ENCODE results near the gene CYP19A1.

DNA sequence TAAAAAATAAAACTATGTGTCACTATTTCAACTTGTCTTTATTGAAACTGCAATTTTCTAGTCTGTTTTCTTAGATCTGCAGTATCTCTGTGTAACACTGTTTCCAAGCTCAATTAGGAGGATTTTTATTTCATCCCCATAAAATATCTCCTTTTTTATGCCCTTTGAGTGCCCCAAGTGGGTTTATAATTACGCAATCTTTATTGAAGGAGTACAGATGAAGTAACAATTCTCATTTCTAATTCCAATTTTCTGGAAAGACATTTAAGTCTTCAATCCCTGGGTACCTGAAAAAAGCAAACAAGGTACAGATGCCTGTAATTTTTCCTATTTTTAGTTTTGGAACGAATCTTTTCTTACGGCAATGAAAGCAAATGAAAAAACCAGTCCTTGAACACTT lies 61.3 kb downstream of the CYP19A1 start:
- TF ChIP-seq POLR2A (conservative IDR thresholded peaks at IDR 0.05) (no peak), ZNF785 (CRISPR knock-in tag; IDR thresholded peaks at IDR 0.05) (no peak), ZSCAN29 (IDR thresholded peaks at IDR 0.05) (no peak), SREBF2 (CRISPR knock-in tag; IDR thresholded peaks at IDR 0.05) (no peak), ZNF274 (IDR thresholded peaks at IDR 0.05; ENCODE audit: borderline replicate concordance, low read depth, low read length) (no peak)
- TF ChIP-seq, protein P1, sequence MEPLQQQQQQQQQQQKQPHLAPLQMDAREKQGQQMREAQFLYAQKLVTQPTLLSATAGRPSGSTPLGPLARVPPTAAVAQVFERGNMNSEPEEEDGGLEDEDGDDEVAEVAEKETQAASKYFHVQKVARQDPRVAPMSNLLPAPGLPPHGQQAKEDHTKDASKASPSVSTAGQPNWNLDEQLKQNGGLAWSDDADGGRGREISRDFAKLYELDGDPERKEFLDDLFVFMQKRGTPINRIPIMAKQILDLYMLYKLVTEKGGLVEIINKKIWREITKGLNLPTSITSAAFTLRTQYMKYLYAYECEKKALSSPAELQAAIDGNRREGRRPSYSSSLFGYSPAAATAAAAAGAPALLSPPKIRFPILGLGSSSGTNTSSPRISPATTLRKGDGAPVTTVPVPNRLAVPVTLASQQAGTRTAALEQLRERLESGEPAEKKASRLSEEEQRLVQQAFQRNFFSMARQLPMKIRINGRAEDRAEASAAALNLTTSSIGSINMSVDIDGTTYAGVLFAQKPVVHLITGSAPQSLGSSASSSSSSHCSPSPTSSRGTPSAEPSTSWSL (CRISPR knock-in tag; IDR thresholded peaks at IDR 0.05; ENCODE audit: borderline replicate concordance), result no peak

Data from K562 (cell line).